Panc1 (cell line): Measurements from ENCODE around the gene CPOX. TPM values are rescaled to one million over a fixed set of nuclear protein-coding genes. Genes with fewer than 3 reads are reported as not detected.

Experiments used
- ATAC-seq: fragments of 200-7000 bp; cut with Tn5 transposase; 2 replicates; pipeline ENCODE4 v1.9.1; 2020; ENCODE audit warnings: mild to moderate bottlenecking, moderate library complexity
- BruUV-seq: library from RNA; stranded (reverse); fragments of 400-500 nt; replicated peaks from 2 replicates; lab custom pipeline; 2021; lab: Mats Ljungman, UMichigan
- CTCF ChIA-PET: fragments of 300-600 bp; sonication (Branson Sonifier 250); formaldehyde crosslinking; loops from one replicate; lab custom pipeline; 2022; ENCODE audit warnings: antibody characterized with exemption; lab: Charles Lee
- POLR2A ChIA-PET: fragments of 300-600 bp; sonication (Branson Sonifier 250); formaldehyde crosslinking; loops from one replicate; lab custom pipeline; 2022; ENCODE audit warnings: antibody characterized with exemption; lab: Charles Lee
- DNase-seq: peaks from one replicate; pipeline ENCODE4 v3.0.0-alpha.2; 2010; ENCODE audit warnings: low read depth, low spot score
- H3K27ac ChIP-seq: 2 replicates; pipeline ENCODE4 v1.5.1; 2011; ENCODE audit warnings: mild to moderate bottlenecking, low read length, inconsistent platforms
- H3K27me3 ChIP-seq: fragments of 200-500 bp; sonication (Bioruptor generic); 2 replicates; pipeline ENCODE4 v1.6.0; 2014; ENCODE audit warnings: low read length, inconsistent platforms; ENCODE audit not compliant: control insufficient read depth, insufficient read depth
- H3K36me3 ChIP-seq: fragments of 200-500 bp; sonication (Bioruptor generic); 2 replicates; pipeline ENCODE4 v1.5.1; 2014; ENCODE audit warnings: inconsistent platforms, mild to moderate bottlenecking, low read length, moderate library complexity; ENCODE audit not compliant: control insufficient read depth, insufficient read depth
- H3K4me1 ChIP-seq: 2 replicates; pipeline ENCODE4 v1.5.1; 2011; ENCODE audit warnings: inconsistent platforms, mild to moderate bottlenecking, low read length, moderate library complexity; ENCODE audit not compliant: control insufficient read depth, insufficient read depth
- H3K4me3 ChIP-seq, 2 experiments: 2 replicates each; pipeline ENCODE4 v1.5.1; 2011 to 2012; ENCODE audit warnings: low read depth in 2 of 2, low read length in 2 of 2, mild to moderate bottlenecking in 2 of 2, inconsistent platforms in 1 of 2, moderate library complexity in 1 of 2
- H3K9me3 ChIP-seq: fragments of 200-500 bp; sonication (Bioruptor generic); 2 replicates; pipeline ENCODE4 v1.5.1; 2014; ENCODE audit warnings: low read depth, mild to moderate bottlenecking, inconsistent platforms, low read length, moderate library complexity; ENCODE audit not compliant: control insufficient read depth, insufficient read depth
- CTCF ChIP-seq: fragments of 450-650 bp; IDR thresholded peaks from 2 replicates; pipeline ENCODE4 v1.5.1; 2017; ENCODE audit warnings: mild to moderate bottlenecking
- POLR2AphosphoS5 ChIP-seq: IDR thresholded peaks from 2 replicates; pipeline ENCODE4 v1.6.1; 2012; ENCODE audit warnings: mild to moderate bottlenecking, low read depth, low read length, moderate library complexity
- SIN3A ChIP-seq: IDR thresholded peaks from 2 replicates; pipeline ENCODE4 v1.6.1; 2012; ENCODE audit warnings: low read depth, mild to moderate bottlenecking, low read length, moderate library complexity, borderline replicate concordance; ENCODE audit not compliant: insufficient read depth
- TCF7L2 ChIP-seq: IDR thresholded peaks from 2 replicates; pipeline ENCODE4 v1.6.1; 2011; ENCODE audit warnings: mild to moderate bottlenecking, low read depth, low read length, inconsistent platforms
- in situ Hi-C: cut with HindIII; loops from 2 replicates; pipeline ENCODE4 v1.10.0; 2016; ENCODE audit warnings: low sequenced_read_pairs, low pct_unique_long_range_greater_than_20kb
- intact Hi-C: fragments of 100-400 bp; cut with micrococcal nuclease; formaldehyde crosslinking; loops from one replicate; pipeline ENCODE4 v1.10.0; 2022; ENCODE audit not compliant: unreplicated experiment
- total RNA-seq: library from RNA; stranded (reverse); gene quantifications from one replicate; pipeline ENCODE4 v1.2.1, GENCODE V29; 2021; ENCODE audit not compliant: unreplicated experiment
- TF ChIP-seq, protein P1 (sequence below), 2 experiments: IDR thresholded peaks; 2 replicates each; pipeline ENCODE4 v1.6.1; 2011 to 2012; ENCODE audit warnings: low read depth in 2 of 2, control low read depth in 1 of 2, low read length in 1 of 2, mild to moderate bottlenecking in 1 of 2, moderate library complexity in 1 of 2; ENCODE audit not compliant: insufficient read depth in 1 of 2

The CPOX gene
- total RNA-seq, 1 experiment from 2014 or later = 14.7 TPM

- no peak for DNase-seq
- no peaks in the 10 kb centered on the region for H3K9me3 ChIP-seq
- CTCF ChIA-PET = no interaction called here
- H3K27ac ChIP-seq = no peak overlapping the region
- intact Hi-C loops = no loop called here
- POLR2A ChIA-PET = no interaction called here
- no peak for ATAC-seq
- H3K4me1 ChIP-seq = no peaks in the 10 kb centered on the region
- 0 out of 2 replicates have a peak, but pooled peaks cover 4% of the 10 kb centered on the region for H3K36me3 ChIP-seq
- H3K4me3 ChIP-seq = no peak overlapping the region
- H3K27me3 ChIP-seq = no peaks in the 10 kb centered on the region
- BruUV-seq = no TSS peak
- TF ChIP-seq CTCF = no peak
- TF ChIP-seq, protein P1, sequence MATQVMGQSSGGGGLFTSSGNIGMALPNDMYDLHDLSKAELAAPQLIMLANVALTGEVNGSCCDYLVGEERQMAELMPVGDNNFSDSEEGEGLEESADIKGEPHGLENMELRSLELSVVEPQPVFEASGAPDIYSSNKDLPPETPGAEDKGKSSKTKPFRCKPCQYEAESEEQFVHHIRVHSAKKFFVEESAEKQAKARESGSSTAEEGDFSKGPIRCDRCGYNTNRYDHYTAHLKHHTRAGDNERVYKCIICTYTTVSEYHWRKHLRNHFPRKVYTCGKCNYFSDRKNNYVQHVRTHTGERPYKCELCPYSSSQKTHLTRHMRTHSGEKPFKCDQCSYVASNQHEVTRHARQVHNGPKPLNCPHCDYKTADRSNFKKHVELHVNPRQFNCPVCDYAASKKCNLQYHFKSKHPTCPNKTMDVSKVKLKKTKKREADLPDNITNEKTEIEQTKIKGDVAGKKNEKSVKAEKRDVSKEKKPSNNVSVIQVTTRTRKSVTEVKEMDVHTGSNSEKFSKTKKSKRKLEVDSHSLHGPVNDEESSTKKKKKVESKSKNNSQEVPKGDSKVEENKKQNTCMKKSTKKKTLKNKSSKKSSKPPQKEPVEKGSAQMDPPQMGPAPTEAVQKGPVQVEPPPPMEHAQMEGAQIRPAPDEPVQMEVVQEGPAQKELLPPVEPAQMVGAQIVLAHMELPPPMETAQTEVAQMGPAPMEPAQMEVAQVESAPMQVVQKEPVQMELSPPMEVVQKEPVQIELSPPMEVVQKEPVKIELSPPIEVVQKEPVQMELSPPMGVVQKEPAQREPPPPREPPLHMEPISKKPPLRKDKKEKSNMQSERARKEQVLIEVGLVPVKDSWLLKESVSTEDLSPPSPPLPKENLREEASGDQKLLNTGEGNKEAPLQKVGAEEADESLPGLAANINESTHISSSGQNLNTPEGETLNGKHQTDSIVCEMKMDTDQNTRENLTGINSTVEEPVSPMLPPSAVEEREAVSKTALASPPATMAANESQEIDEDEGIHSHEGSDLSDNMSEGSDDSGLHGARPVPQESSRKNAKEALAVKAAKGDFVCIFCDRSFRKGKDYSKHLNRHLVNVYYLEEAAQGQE (IDR thresholded peaks at IDR 0.05; ENCODE audit: insufficient read depth in 1 of 2, low read depth in 2 of 2, low read length in 1 of 2) = no peak
- no peak for TF ChIP-seq SIN3A
- no peak for TF ChIP-seq TCF7L2
- no peak for TF ChIP-seq POLR2AphosphoS5
- in situ Hi-C loops = no loop called here
Observed at GRCh38 chr3:98582042-98582441, 11.4 kb downstream of the CPOX start.

GRCh38 chr3:98581474-98581873, 11.9 kb downstream of the CPOX start:
- DNase-seq (no peak), ATAC-seq (no peak)
- in situ Hi-C loops (no loop called here), intact Hi-C loops (no loop called here)
- Histone ChIP-seq H3K9me3 (no peaks in the 10 kb centered on the region), H3K27ac (no peak overlapping the region), H3K4me3 (no peak overlapping the region), H3K27me3 (no peaks in the 10 kb centered on the region), H3K36me3 (0 out of 2 replicates have a peak, but pooled peaks cover 4% of the 10 kb centered on the region), H3K4me1 (no peaks in the 10 kb centered on the region)
- BruUV-seq = no TSS peak
- TF ChIP-seq CTCF (no peak), TCF7L2 (no peak), POLR2AphosphoS5 (no peak), SIN3A (no peak)
- TF ChIP-seq, protein P1 (IDR thresholded peaks at IDR 0.05; ENCODE audit: insufficient read depth in 1 of 2, low read depth in 2 of 2, low read length in 1 of 2) = no peak
- POLR2A ChIA-PET = no interaction called here
- CTCF ChIA-PET = no interaction called here
